Left cardiac atrium (tissue), 4 donors: ENCODE measurements around the gene LOXL1. TPM values are rescaled to one million over a fixed set of nuclear protein-coding genes. Genes with fewer than 3 reads are reported as not detected.

ENCODE experiments used
- ATAC-seq, 2 donors: fragments of 200-7000 bp; cut with Tn5 transposase; one replicate each; pipeline ENCODE4 v1.9.1; 2020; ENCODE audit warnings: mild to moderate bottlenecking in 2 of 2, moderate library complexity in 2 of 2
- DNase-seq: peaks from one replicate; pipeline ENCODE4 v3.0.0-alpha.2; 2020
- intact Hi-C, 2 donors: fragments of 100-400 bp; cut with DNase I; formaldehyde crosslinking; loops; one replicate each; pipeline versions ENCODE4 v1.14.1 to v1.15.1; 2022 to 2023
- total RNA-seq, 2 donors: library from RNA; stranded (reverse); fragmentation: NEBNext Ultra II Directional; extraction: Animal tissue kit (Norgen Biotek cat#: 25700); gene quantifications; one replicate each; pipeline ENCODE4 v1.2.1, GENCODE V29; 2021
- donor health status: DM: no; HTN: yes; CAD: no.
- donor health status: DM: no; HTN: yes; CAD: no; lungs with severe emphysema.
- donor health status: DM: yes; HTN: yes; CAD: no.
- donor health status: Dilated cardiomyopathy.

LOXL1 gene
- total RNA-seq, 2 donors from 2014 or later: 12.0 to 31.5 TPM

GRCh38 chr15:73894133-73894814 lies 32.0 kb upstream of the LOXL1 start:
- ATAC-seq (no peak), DNase-seq (no peak)
- intact Hi-C loops: loop anchor here in 1 of 2 donors (10.0 kb wide), 1 partner anchor 71 kb away; no protein-coding TSS in a partner anchor

- intact Hi-C loops: loop anchor here in 1 of 2 donors (10.0 kb wide), 1 partner anchor 67 kb away; no protein-coding TSS in a partner anchor
- DNase-seq (peak; percentile 40), ATAC-seq (peak; percentile 75 to 79)
Measured at GRCh38 chr15:73897441-73898261, 28.6 kb upstream of the LOXL1 start.

GRCh38 chr15:73899197-73900094 lies 26.8 kb upstream of the LOXL1 start:
- ATAC-seq (no peak), DNase-seq (no peak)
- intact Hi-C loops: loop anchor here (10.0 kb wide), 3 partner anchors 65 to 595 kb away; no protein-coding TSS in a partner anchor

- no peak for DNase-seq
- no peak for ATAC-seq
- intact Hi-C loops: loop anchor here (10.0 kb wide), 2 partner anchors 185 to 595 kb away; no protein-coding TSS in a partner anchor
Measured at GRCh38 chr15:73900095-73900712, 26.1 kb upstream of the LOXL1 start.

GRCh38 chr15:73901126-73901810 lies 25.0 kb upstream of the LOXL1 start:
- DNase-seq: no peak
- no peak for ATAC-seq
- intact Hi-C loops: loop anchor here (10.0 kb wide), 2 partner anchors 186 to 596 kb away; no protein-coding TSS in a partner anchor

GRCh38 chr15:73902121-73903020 lies 23.9 kb upstream of the LOXL1 start:
- intact Hi-C loops: loop anchor here (10.0 kb wide), 2 partner anchors 188 to 598 kb away; no protein-coding TSS in a partner anchor
- DNase-seq (no peak), ATAC-seq (no peak)

- DNase-seq: no peak
- intact Hi-C loops: loop anchor here (10.0 kb wide), 2 partner anchors 189 to 599 kb away; no protein-coding TSS in a partner anchor
- ATAC-seq: no peak
Measured at GRCh38 chr15:73904026-73904815, 22.0 kb upstream of the LOXL1 start.

- no peak for ATAC-seq
- intact Hi-C loops: loop anchor here (5.0 to 10.0 kb wide), 5 partner anchors 33 to 601 kb away; partner anchors contain the start of gene TBC1D21 (in 1 of the 2)
- no peak for DNase-seq
Measured at GRCh38 chr15:73905225-73905827, 20.9 kb upstream of the LOXL1 start.

GRCh38 chr15:73906346-73907034 lies 19.8 kb upstream of the LOXL1 start:
- ATAC-seq: no peak
- no peak for DNase-seq
- intact Hi-C loops: loop anchor here (5.0 to 10.0 kb wide), 5 partner anchors 34 to 602 kb away; partner anchors contain the start of gene TBC1D21 (in 1 of the 2)

- intact Hi-C loops: loop anchor here (5.0 to 10.0 kb wide), 5 partner anchors 35 to 602 kb away; partner anchors contain the start of gene TBC1D21 (in 1 of the 2)
- ATAC-seq (no peak), DNase-seq (no peak)
Measured at GRCh38 chr15:73907035-73907408, 19.2 kb upstream of the LOXL1 start.

- intact Hi-C loops: loop anchor here (5.0 to 10.0 kb wide), 5 partner anchors 36 to 603 kb away; partner anchors contain the start of gene TBC1D21 (in 1 of the 2)
- peak; percentile 96 to 98 for ATAC-seq
- peak; percentile 83 for DNase-seq
Measured at GRCh38 chr15:73908030-73908821, 18.0 kb upstream of the LOXL1 start.

GRCh38 chr15:73908822-73909122 lies 17.5 kb upstream of the LOXL1 start:
- DNase-seq (no peak), ATAC-seq (no peak)
- intact Hi-C loops: loop anchor here (5.0 to 10.0 kb wide), 5 partner anchors 36 to 604 kb away; partner anchors contain the start of gene TBC1D21 (in 1 of the 2)

GRCh38 chr15:73909651-73910050 lies 16.6 kb upstream of the LOXL1 start:
- intact Hi-C loops: loop anchor here (5.0 to 10.0 kb wide), 5 partner anchors 37 to 605 kb away; partner anchors contain the start of gene TBC1D21 (in 1 of the 2)
- no peak for ATAC-seq
- no peak for DNase-seq
